H9 (cell line): ENCODE results near the gene INTS4. TPM values are rescaled to one million over a fixed set of nuclear protein-coding genes. Genes with fewer than 3 reads are reported as not detected.

Source experiments
- DNase-seq: peaks from one replicate; pipeline ENCODE4 v3.0.0-alpha.2; 2017
- H2AFZ ChIP-seq: one replicate; pipeline ENCODE4 v1.6.1; 2013; ENCODE audit warnings: mild to moderate bottlenecking, low read length, control low read depth, moderate library complexity
- H2AK5ac ChIP-seq: 2 replicates; pipeline ENCODE4 v1.6.1; 2013; ENCODE audit warnings: low read length, control low read depth, mixed read lengths; ENCODE audit not compliant: insufficient read length
- H2BK120ac ChIP-seq: one replicate; pipeline ENCODE4 v1.6.1; 2013; ENCODE audit warnings: low read depth, mild to moderate bottlenecking, low read length, control low read depth, inconsistent platforms; ENCODE audit not compliant: poor library complexity, severe bottlenecking
- H2BK12ac ChIP-seq: 2 replicates; pipeline ENCODE4 v1.6.1; 2013; ENCODE audit warnings: low read length, control low read depth, mixed read lengths, low read depth; ENCODE audit not compliant: insufficient read length
- H2BK15ac ChIP-seq: 2 replicates; pipeline ENCODE4 v1.6.1; 2013; ENCODE audit warnings: low read depth, low read length, control low read depth
- H2BK20ac ChIP-seq: one replicate; pipeline ENCODE4 v1.6.1; 2013; ENCODE audit warnings: low read depth, mild to moderate bottlenecking, low read length, control low read depth, inconsistent platforms; ENCODE audit not compliant: poor library complexity, severe bottlenecking
- H2BK5ac ChIP-seq: 2 replicates; pipeline ENCODE4 v1.6.1; 2013; ENCODE audit warnings: low read length, control low read depth, mixed read lengths; ENCODE audit not compliant: insufficient read length
- H3K14ac ChIP-seq: 2 replicates; pipeline ENCODE4 v1.6.1; 2013; ENCODE audit warnings: low read length, control low read depth; ENCODE audit not compliant: insufficient read depth
- H3K18ac ChIP-seq: 2 replicates; pipeline ENCODE4 v1.6.1; 2013; ENCODE audit warnings: low read depth, mild to moderate bottlenecking, mixed read lengths, low read length, control low read depth; ENCODE audit not compliant: insufficient read length
- H3K23ac ChIP-seq: 2 replicates; pipeline ENCODE4 v1.6.1; 2013; ENCODE audit warnings: low read length, control low read depth, mixed read lengths, low read depth; ENCODE audit not compliant: insufficient read length
- H3K23me2 ChIP-seq: 2 replicates; pipeline ENCODE4 v1.6.1; 2013; ENCODE audit warnings: low read depth, mild to moderate bottlenecking, mixed read lengths, low read length, control low read depth; ENCODE audit not compliant: insufficient read length, poor library complexity, severe bottlenecking
- H3K27ac ChIP-seq: 2 replicates; pipeline ENCODE4 v1.5.1; 2013; ENCODE audit warnings: low read length, control low read depth, mixed read lengths, low read depth; ENCODE audit not compliant: insufficient read length
- H3K27me3 ChIP-seq: 2 replicates; pipeline ENCODE4 v1.6.1; 2013; ENCODE audit warnings: low read length, control low read depth, inconsistent platforms; ENCODE audit not compliant: insufficient read depth
- H3K4ac ChIP-seq: 2 replicates; pipeline ENCODE4 v1.6.1; 2013; ENCODE audit warnings: low read depth, mild to moderate bottlenecking, control low read depth, inconsistent platforms, low read length, moderate library complexity
- H3K4me1 ChIP-seq: 2 replicates; pipeline ENCODE4 v1.6.1; 2013; ENCODE audit warnings: low read length, control low read depth, inconsistent platforms; ENCODE audit not compliant: insufficient read depth
- H3K4me2 ChIP-seq: 2 replicates; pipeline ENCODE4 v1.6.1; 2013; ENCODE audit warnings: low read length, control low read depth, mixed read lengths; ENCODE audit not compliant: insufficient read length, insufficient read depth
- H3K56ac ChIP-seq: 2 replicates; pipeline ENCODE4 v1.6.1; 2013; ENCODE audit warnings: low read depth, mild to moderate bottlenecking, mixed read lengths, low read length, control low read depth; ENCODE audit not compliant: insufficient read length
- H3K79me1 ChIP-seq: 2 replicates; pipeline ENCODE4 v1.6.1; 2013; ENCODE audit warnings: low read depth, mild to moderate bottlenecking, moderate library complexity, low read length, control low read depth, inconsistent platforms; ENCODE audit not compliant: insufficient read depth, poor library complexity, severe bottlenecking
- H3K79me2 ChIP-seq: 2 replicates; pipeline ENCODE4 v1.6.1; 2013; ENCODE audit warnings: low read length, control low read depth, inconsistent platforms; ENCODE audit not compliant: insufficient read depth
- H3K9ac ChIP-seq: 2 replicates; pipeline ENCODE4 v1.6.1; 2013; ENCODE audit warnings: low read length, control low read depth, mixed read lengths; ENCODE audit not compliant: insufficient read length; ENCODE audit errors: extremely low read depth
- H3K9me3 ChIP-seq: one replicate; pipeline ENCODE4 v1.6.1; 2013; ENCODE audit warnings: low read depth, low read length, inconsistent platforms; ENCODE audit not compliant: control insufficient read depth
- H3T11ph ChIP-seq: one replicate; pipeline ENCODE4 v1.6.1; 2013; ENCODE audit warnings: mild to moderate bottlenecking, low read length, control low read depth, inconsistent platforms
- H4K20me1 ChIP-seq: one replicate; pipeline ENCODE4 v1.6.1; 2013; ENCODE audit not compliant: control insufficient read depth, insufficient read length, insufficient read depth
- H4K5ac ChIP-seq: 2 replicates; pipeline ENCODE4 v1.6.1; 2013; ENCODE audit warnings: low read depth, mild to moderate bottlenecking, mixed read lengths, low read length, control low read depth; ENCODE audit not compliant: insufficient read length
- H4K8ac ChIP-seq: replicated peaks from 2 replicates; pipeline ENCODE4 v1.6.1; 2013; ENCODE audit warnings: low read length, control low read depth, mixed read lengths, low read depth; ENCODE audit not compliant: insufficient read length
- H4K91ac ChIP-seq: 2 replicates; pipeline ENCODE4 v1.6.1; 2013; ENCODE audit warnings: low read depth, mild to moderate bottlenecking, moderate library complexity, mixed read lengths, low read length, control low read depth; ENCODE audit not compliant: insufficient read length
- H3K27ac Mint-ChIP-seq, 3 experiments: 2 replicates in 2 of 3; 3 replicates in 1 of 3; pipeline ENCODE4 v1.8.0; 2020 to 2021; ENCODE audit warnings: mixed read lengths in 3 of 3, mild to moderate bottlenecking in 1 of 3, moderate library complexity in 1 of 3
- H3K27me3 Mint-ChIP-seq: 2 replicates; pipeline ENCODE4 v1.8.0; 2021; ENCODE audit warnings: low read depth, mild to moderate bottlenecking, moderate library complexity, mixed read lengths
- H3K36me3 Mint-ChIP-seq, 3 experiments: 2 replicates in 2 of 3; 3 replicates in 1 of 3; pipeline ENCODE4 v1.8.0; 2020 to 2021; ENCODE audit warnings: low read depth in 3 of 3, mixed read lengths in 3 of 3; ENCODE audit not compliant: insufficient read depth in 1 of 3
- H3K4me1 Mint-ChIP-seq, 2 experiments: 2 replicates each; pipeline ENCODE4 v1.8.0; 2020; ENCODE audit warnings: mixed read lengths in 2 of 2
- H3K4me3 Mint-ChIP-seq, 2 experiments: 2 replicates in 1 of 2; 3 replicates in 1 of 2; pipeline ENCODE4 v1.8.0; 2020 to 2021; ENCODE audit warnings: mild to moderate bottlenecking in 2 of 2, mixed read lengths in 2 of 2, moderate library complexity in 1 of 2
- H3K9me3 Mint-ChIP-seq, 2 experiments: 2 replicates in 1 of 2; 3 replicates in 1 of 2; pipeline ENCODE4 v1.8.0; 2020; ENCODE audit warnings: mild to moderate bottlenecking in 2 of 2, mixed read lengths in 2 of 2, moderate library complexity in 1 of 2
- CTCF ChIP-seq: fragments of 200-600 bp; sonication (generic); conservative IDR thresholded peaks from 3 replicates; pipeline ENCODE4 v1.8.0; 2021; ENCODE audit warnings: antibody characterized with exemption, mild to moderate bottlenecking
- WGBS: extraction: QIAGEN DNeasy Blood & Tissue Kit; methylation state at CpG from one replicate; pipeline ENCODE4 v1.1.7; 2013; ENCODE audit warnings: missing lambda C conversion rate, low lambda C conversion rate, mixed read lengths; ENCODE audit not compliant: insufficient read length; ENCODE audit errors: extremely low coverage; 5-methylcytosine and 5-hydroxymethylcytosine counted together
- total RNA-seq: library from RNA; stranded (reverse); gene quantifications from 2 replicates; pipeline ENCODE4 v1.2.1, GENCODE V29; 2021

INTS4 gene
- total RNA-seq, 1 experiment from 2014 or later = 38.6 TPM

- Mint-ChIP-seq H3K9me3 (no peaks in the 10 kb centered on the region), H3K4me1 (no peaks in the 10 kb centered on the region), H3K27me3 (no peaks in the 10 kb centered on the region), H3K4me3 (no peak overlapping the region), H3K36me3 (peaks cover 2 to 6% (median 3%) of the 10 kb centered on the region in 3 experiments; a peak in 3 of 7 replicates), H3K27ac (no peak overlapping the region)
- no peak overlapping the region for H4K8ac ChIP-seq
- H2AFZ ChIP-seq = no peak overlapping the region
- H3K4me1 ChIP-seq = no peaks in the 10 kb centered on the region
- H3K9ac ChIP-seq = no peak overlapping the region
- no peaks in the 10 kb centered on the region for H3K79me2 ChIP-seq
- H3K4ac ChIP-seq = no peak overlapping the region
- H3K9me3 ChIP-seq = no peaks in the 10 kb centered on the region
- no peak overlapping the region for H4K5ac ChIP-seq
- no peak overlapping the region for H2BK12ac ChIP-seq
- H3K18ac ChIP-seq = no peak overlapping the region
- no peaks in the 10 kb centered on the region for H3K79me1 ChIP-seq
- DNase-seq = no peak
- H4K91ac ChIP-seq = no peak overlapping the region
- H4K20me1 ChIP-seq = no peaks in the 10 kb centered on the region
- no peak overlapping the region for H2AK5ac ChIP-seq
- no peak overlapping the region for H2BK15ac ChIP-seq
- no peak overlapping the region for H3K4me2 ChIP-seq
- H3K56ac ChIP-seq = no peak overlapping the region
- no peak for TF ChIP-seq CTCF
- H3K23ac ChIP-seq = no peak overlapping the region
- no CpG with 5 or more reads among the region's 2 CpGs for WGBS
- H2BK5ac ChIP-seq = no peak overlapping the region
- no peaks in the 10 kb centered on the region for H3K27me3 ChIP-seq
- no peaks in the 10 kb centered on the region for H3K23me2 ChIP-seq
- H3T11ph ChIP-seq = no peak overlapping the region
- no peak overlapping the region for H2BK120ac ChIP-seq
- no peak overlapping the region for H2BK20ac ChIP-seq
- H3K27ac ChIP-seq = no peak overlapping the region
- H3K14ac ChIP-seq = no peak overlapping the region
Measured at GRCh38 chr11:77966338-77966737, 28.1 kb downstream of the INTS4 start.
